ENCODE data around the gene UBAC2. TPM values are rescaled to one million over a fixed set of nuclear protein-coding genes. Genes with fewer than 3 reads are reported as not detected.

Gene UBAC2
- polyA plus RNA-seq, 3 donors, result 33.0 to 45.2 (median 38.0) TPM

GRCh38 chr13:99311748-99312492, 111.3 kb downstream of the UBAC2 start:
- 76 to 91% (median 77%) methylated on average over 10 of the region's 10 CpGs for WGBS, 3 donors
- H3K27ac ChIP-seq (ENCODE audit: low read depth, low read length), result no peak overlapping the region

- no peak overlapping the region for H3K27ac ChIP-seq (ENCODE audit: low read depth, low read length)
- WGBS, 3 donors, result 44 to 87% (median 48%) methylated on average over 7 of the region's 7 CpGs
These were observed 111.8 kb downstream of the UBAC2 start for GRCh38 chr13:99312493-99312883.

GRCh38 chr13:99313501-99313900, 112.8 kb downstream of the UBAC2 start:
- H3K27ac ChIP-seq (ENCODE audit: low read depth, low read length), result no peak overlapping the region
- WGBS, 3 donors, result 75 to 87% (median 77%) methylated on average over 3 of the region's 3 CpGs

GRCh38 chr13:99313941-99314340, 113.3 kb downstream of the UBAC2 start:
- WGBS, 3 donors, result 17 to 93% (median 91%) methylated on average over 1 of the region's 1 CpG
- H3K27ac ChIP-seq (ENCODE audit: low read depth, low read length), result no peak overlapping the region

- 67 to 78% (median 70%) methylated on average over 10 of the region's 10 CpGs for WGBS, 3 donors
- H3K27ac ChIP-seq (ENCODE audit: low read depth, low read length), result no peak overlapping the region
These were observed 114.1 kb downstream of the UBAC2 start for GRCh38 chr13:99314640-99315176.

- no peak overlapping the region for H3K27ac ChIP-seq (ENCODE audit: low read depth, low read length)
- 74 to 88% (median 85%) methylated on average over 6 of the region's 6 CpGs for WGBS, 3 donors
These were observed 114.5 kb downstream of the UBAC2 start for GRCh38 chr13:99315186-99315585.

GRCh38 chr13:99316224-99316623, 115.6 kb downstream of the UBAC2 start:
- WGBS, 3 donors, result 92 to 99% (median 97%) methylated on average over 2 of the region's 2 CpGs
- no peak overlapping the region for H3K27ac ChIP-seq (ENCODE audit: low read depth, low read length)

- 37 to 86% (median 85%) methylated on average over 6 of the region's 6 CpGs for WGBS, 3 donors
- H3K27ac ChIP-seq (ENCODE audit: low read depth, low read length), result no peak overlapping the region
These were observed 116.1 kb downstream of the UBAC2 start for GRCh38 chr13:99316657-99317256.

- 67 to 78% (median 69%) methylated on average over 5 of the region's 5 CpGs for WGBS, 3 donors
- H3K27ac ChIP-seq (ENCODE audit: low read depth, low read length), result no peak overlapping the region
These were observed 120.2 kb downstream of the UBAC2 start for GRCh38 chr13:99320693-99321481.

- no peak overlapping the region for H3K27ac ChIP-seq (ENCODE audit: low read depth, low read length)
These were observed 121.1 kb downstream of the UBAC2 start for GRCh38 chr13:99321709-99322108.

- no peak overlapping the region for H3K27ac ChIP-seq (ENCODE audit: low read depth, low read length)
- 63 to 84% (median 69%) methylated on average over 10 of the region's 10 CpGs for WGBS, 3 donors
These were observed 121.8 kb downstream of the UBAC2 start for GRCh38 chr13:99322297-99323103.

- H3K27ac ChIP-seq (ENCODE audit: low read depth, low read length), result no peak overlapping the region
- 65 to 97% (median 93%) methylated on average over 3 of the region's 3 CpGs for WGBS, 3 donors
These were observed 122.8 kb downstream of the UBAC2 start for GRCh38 chr13:99323488-99323887.

- no peak overlapping the region for H3K27ac ChIP-seq (ENCODE audit: low read depth, low read length)
These were observed 125.4 kb downstream of the UBAC2 start for GRCh38 chr13:99326012-99326411.

- H3K27ac ChIP-seq (ENCODE audit: low read depth, low read length), result no peak overlapping the region
- WGBS, 3 donors, result 81 to 92% (median 87%) methylated on average over 2 of the region's 2 CpGs
These were observed 126.5 kb downstream of the UBAC2 start for GRCh38 chr13:99327126-99327525.

- 98 to 99% (median 98%) methylated on average over 2 of the region's 2 CpGs for WGBS, 3 donors
- H3K27ac ChIP-seq (ENCODE audit: low read depth, low read length), result no peak overlapping the region
These were observed 127.1 kb downstream of the UBAC2 start for GRCh38 chr13:99327761-99328160.

- WGBS, 3 donors, result 38 to 100% (median 82%) methylated on average over 1 of the region's 1 CpG
- no peak overlapping the region for H3K27ac ChIP-seq (ENCODE audit: low read depth, low read length)
These were observed 128.8 kb downstream of the UBAC2 start for GRCh38 chr13:99329477-99329876.

GRCh38 chr13:99330942-99331341, 130.3 kb downstream of the UBAC2 start:
- no peak overlapping the region for H3K27ac ChIP-seq (ENCODE audit: low read depth, low read length)
- 64 to 81% (median 70%) methylated on average over 6 of the region's 6 CpGs for WGBS, 3 donors

GRCh38 chr13:99331881-99332293, 131.2 kb downstream of the UBAC2 start:
- H3K27ac ChIP-seq (ENCODE audit: low read depth, low read length), result no peak overlapping the region
- 81 to 94% (median 83%) methylated on average over 5 of the region's 5 CpGs for WGBS, 3 donors
